ENCODE measurements around the gene NCOA7.

Gene NCOA7

DNA sequence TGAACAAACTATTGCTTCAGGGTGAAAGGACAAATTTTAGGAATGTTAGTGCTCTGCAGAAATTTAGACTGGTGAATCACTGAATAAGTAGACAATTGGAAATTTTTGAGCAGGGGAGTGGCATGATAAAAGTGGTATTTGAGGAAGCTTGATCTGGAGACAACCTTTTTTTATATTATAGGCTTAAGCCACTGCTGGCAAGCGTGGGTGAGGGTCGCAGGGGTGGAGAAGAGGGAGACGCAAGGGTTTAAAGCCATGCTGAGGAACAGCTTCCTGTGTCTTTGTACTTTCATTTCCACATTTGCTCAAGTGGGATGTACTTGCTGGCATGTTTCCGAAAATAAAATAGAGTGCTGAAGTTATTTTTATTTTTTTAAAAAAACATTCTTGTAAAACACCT, 23.7 kb downstream of the NCOA7 start:
- no peak for DNase-seq (ENCODE audit: low read depth)

DNA sequence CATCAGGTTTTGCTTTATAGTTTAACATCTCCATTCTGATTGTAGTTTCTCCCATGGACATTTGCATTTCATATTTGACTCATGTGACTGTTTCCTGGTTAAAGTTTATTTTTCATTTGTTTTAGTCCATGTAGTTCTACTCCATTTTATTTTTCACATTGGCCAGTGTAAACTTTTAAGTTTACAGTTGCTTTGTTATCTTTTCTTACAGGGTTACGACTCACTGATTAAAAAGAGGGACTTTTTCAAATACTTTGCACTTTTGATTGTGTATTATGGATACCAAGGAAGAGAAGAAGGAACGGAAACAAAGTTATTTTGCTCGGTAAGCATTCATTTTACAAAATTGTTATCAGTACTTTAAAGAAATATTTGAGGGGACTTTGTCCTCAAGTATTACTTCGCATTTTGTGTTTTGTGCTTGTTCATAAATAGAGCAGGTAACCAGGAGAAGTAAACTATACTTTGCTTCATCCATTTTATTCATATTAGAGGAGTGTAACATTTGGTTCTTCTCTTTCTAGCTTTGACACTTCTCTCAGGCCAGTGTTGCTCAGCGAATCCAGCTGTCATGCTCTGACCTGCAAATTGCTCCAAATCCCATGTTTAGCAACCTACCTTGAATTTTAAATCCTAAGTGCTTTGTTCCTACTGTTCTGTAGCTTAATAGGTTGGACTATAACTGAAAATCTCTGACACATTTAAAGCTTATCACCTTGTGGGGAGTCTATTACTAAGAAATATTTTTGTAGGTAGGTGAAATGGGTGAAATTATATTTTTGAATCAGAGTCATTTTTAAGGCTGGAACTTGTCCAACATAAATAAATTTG, 24.5 kb downstream of the NCOA7 start:
- no peak for DNase-seq (ENCODE audit: low read depth)

DNA sequence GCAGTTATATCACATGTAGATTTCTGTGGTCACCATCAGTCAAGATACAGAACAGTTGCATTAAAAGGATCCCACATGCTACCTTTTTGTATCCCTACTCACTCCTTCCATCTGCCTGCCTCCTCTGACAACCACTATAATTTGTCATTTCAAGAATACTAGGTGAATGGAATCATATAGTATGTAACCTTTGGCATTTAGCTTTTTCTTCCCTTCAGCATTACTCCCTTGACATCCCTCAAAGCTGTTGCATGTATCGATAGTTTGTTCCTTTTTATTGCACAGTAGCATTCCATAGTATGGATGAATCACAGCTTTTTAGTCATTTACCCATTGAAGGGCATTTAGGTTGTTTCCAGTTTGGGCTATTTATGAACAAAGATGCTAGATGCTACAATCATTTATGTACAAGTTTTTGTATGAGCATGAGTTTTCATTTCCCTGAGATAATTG, 26.1 kb downstream of the NCOA7 start:
- DNase-seq (ENCODE audit: low read depth), result no peak

DNA sequence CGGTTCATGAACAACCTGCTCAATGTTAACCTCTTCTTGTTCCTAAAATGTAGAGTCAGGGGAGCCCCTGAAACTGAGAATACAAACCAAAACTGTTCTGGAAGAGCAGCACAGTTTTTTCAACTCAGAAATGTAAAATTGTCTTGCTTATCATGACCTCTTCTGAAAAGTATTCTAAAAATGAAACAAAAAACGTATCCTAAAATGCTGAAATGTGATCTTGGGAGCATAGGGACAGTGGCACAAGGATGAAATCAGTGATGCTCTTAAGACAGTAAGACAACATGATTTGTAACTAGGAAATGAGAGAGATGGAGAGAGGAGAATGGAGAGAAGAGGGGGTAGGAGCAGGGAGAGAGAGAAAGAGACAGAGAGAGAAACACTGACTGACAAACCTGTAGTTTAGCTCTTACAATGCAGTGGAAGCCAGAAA, 27.5 kb downstream of the NCOA7 start:
- DNase-seq (ENCODE audit: low read depth), result no peak

DNA sequence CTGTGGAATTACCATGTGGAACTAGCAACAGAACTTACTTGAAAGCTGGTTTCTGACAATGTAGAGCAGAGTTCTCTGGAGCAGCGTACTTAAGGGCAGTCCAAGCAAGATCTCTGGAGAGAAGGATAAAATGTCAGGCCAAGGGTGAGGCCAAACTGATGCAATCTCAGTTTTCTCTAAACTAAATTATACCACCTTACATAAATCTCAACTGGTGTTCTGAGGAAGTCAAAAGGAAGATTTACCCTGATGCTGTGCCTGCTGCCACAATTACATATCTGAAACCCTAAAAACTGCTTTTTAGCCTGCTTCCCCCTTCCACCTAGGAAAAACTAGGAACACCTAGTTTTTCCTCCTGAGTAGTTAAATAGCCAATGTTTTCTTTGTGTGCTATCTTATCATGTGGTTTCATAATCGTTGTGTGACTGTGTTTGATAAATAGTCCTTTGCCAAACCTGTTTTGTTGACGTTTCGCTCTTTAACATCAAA, 28.1 kb downstream of the NCOA7 start:
- no peak for DNase-seq (ENCODE audit: low read depth)

DNA sequence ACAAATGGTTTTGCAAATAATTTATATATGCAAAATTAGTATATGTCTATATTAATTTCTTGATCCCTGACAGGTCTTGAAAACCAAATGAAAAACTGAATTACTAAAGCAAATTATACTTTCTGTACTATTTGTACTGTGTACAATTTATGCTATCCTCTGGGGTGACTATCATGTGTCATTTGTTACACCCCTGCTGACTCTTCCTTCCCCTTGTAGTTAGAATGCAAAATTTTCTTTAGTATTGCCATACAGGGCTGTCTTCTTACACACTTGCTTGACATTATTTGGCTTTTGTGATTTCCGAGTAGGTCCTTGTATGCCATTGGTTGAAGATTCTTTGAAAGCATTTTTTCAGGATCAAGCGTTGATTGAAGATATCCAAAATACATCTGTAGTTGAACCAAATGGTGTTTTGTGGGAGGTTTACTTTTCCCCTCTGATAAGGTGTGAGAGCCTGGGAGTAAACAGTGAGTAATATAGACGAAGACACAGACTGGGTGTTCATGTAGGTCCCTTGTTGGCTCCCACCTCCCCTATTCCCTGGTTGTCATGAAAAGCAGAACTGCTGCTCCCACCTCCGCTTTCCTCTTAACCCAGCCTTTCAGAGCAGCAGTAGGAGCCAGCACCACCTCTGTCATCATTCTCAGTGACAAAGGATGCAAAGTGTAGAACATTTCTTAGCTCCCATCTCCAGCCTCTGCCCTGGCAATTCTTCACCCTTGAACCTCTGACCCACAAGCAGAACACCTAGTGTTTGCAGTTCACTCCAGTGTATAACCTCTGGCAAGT, 29.0 kb downstream of the NCOA7 start:
- no peak for DNase-seq (ENCODE audit: low read depth)

DNA sequence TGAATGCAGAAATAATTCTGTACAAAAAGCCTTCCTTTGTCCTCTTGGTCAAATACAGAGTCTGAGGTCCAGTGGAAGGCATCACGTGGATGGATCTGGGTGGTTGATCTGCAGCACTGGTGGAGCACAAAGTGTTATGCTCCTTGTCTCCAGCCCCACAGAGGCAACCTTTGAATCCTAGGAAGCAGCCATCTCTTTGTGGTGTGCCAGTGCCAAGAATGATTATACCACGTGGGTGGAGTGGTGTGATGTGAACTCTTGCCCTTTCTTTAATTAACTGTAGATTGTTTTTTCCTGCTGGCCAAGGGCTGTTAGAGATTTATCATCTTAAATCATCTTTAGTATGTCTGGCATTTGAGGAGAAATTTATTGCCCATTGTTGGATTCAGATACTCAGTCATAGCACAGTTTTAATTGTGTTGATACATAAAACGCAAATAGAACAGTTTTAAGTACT, 31.1 kb downstream of the NCOA7 start:
- no peak for DNase-seq (ENCODE audit: low read depth)

DNA sequence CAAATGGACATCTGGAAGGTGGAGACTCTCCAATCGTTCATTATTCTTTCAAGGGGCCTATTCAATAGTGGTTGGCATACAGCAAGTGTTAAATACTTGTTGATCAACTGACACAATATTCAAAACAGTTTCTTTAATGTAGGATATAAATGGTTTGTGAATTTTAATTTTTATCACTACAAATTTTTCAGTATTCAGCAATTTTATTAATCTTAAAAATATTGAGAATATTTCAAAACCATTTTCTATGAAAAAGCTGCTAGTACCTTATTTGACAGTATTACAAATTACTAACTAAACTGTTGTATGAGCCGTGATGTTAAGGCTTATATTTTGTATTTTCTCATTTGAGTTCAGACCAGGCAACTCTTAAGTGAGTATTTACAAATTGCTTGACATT, 32.4 kb downstream of the NCOA7 start:
- no peak for DNase-seq (ENCODE audit: low read depth)

DNA sequence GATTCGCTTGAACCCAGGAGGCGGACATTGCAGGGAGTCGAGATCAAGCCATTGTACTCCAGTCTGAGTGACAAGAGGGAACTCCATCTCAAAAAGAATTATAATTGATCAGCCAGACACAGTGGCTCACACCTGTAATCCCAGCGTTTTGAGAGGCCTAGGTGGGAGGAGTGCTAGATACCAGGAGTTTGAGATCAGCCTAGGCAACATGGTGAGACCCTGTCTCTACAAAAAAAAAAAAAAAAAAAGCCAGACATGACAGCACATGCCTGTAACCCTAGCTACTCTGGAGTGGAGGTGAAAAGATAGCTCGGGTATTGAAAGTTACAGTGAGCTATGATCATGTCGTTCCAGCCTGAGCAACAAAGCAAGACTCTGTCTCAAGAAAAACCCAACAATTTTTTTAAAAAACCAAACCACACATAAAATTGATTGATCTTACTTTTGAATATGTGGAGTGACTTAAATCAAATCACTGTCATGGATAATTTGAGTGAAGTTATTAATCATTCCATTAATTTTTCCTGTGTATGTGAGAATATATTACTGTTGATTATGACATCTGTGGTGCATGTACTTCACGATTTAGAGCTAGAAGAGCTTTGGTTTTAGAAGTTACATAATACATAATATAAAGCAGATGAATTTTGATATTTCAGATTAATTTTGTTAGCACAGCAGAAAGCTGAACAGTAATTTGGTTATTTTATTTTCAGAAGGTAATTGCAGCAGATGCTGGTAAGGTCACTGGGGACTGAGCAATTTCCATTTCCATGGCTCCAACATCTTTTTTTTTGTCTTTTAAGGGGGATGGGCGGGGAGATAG, 34.4 kb downstream of the NCOA7 start:
- DNase-seq (ENCODE audit: low read depth), result no peak

DNA sequence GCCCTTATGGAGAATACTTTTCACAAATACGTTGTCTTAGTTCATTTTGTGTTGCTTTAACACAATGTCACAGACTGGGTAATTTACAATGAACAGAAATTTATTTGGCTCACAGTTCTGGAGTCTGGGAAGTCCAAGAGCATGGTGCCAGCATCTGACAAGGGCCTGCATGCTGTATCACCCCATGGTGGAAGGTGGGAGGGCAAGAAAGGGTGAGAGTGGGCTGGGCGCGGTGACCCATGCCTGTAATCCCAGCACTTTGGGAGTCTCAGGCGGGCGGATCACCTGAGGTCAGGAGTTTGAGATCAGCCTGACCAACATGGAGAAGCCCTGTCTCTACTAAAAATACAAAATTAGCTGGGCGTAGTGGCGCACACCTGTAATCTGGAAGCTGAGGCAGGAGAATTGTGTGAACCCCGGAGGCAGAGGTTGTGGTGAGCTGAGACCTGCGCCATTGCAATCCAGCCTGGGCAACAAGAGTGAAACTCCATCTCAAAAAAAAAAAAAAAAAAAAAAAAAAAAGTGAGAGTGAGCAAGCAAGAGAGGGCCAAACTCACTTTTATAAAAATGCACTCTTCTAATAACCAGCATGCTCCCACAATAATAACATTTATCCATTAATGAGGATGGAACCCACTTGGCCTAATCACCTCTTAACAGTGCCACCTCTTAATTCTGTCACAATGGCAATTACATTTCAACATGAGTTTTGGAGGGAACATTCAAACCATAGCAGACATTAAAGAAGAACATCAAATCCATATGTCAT, 36.1 kb downstream of the NCOA7 start:
- no peak for DNase-seq (ENCODE audit: low read depth)

DNA sequence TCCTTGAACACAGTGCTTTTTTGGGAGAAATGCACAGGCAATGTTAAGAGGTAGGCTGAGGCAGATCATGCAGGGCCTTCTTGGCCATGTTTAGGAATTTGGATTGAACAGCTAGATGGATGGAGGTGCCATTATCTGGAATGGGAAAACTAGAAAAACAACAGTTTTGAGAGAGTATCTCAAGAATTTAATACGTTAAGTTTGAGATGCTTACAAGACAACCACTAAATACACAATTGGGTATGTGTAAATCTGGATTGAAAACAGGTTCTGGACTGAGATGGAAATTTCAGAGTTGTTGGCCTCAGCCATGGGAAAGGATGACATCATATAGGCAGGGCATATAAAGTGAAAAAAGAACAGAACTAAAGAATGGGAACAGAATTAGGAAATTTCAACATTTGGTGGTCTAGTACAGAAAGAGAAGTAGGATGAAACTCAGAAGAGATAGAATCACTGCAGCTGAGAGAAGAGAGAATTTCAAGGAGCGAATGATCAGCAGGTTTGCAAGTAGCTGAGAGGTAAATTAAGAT, 37.1 kb downstream of the NCOA7 start:
- DNase-seq (ENCODE audit: low read depth), result no peak

DNA sequence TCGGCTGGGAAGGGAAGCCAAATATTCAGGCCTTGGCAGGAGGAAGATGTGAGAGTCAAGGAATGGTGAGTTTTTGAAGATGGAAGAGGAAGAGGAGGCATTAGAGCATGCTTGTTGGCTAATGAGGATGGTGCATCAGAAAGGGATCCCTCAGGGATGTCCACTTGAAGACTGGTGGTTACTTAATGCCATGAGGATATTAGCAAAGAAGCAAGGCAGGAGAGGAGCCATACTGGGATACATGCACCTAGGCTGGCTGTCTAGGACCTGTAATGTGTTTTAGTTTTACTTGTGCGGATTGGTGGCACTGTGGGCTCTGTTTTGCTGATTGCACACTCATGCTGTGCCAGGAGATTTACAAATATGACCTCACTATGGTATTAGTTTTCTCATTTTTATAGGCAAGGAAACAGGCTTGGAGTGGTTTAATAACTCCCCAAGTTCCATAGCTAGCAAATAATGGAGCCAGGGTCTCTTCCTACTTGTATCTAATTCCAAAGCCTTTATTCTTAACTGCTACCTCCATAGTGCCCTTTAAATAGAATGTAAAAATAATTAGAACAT, 37.8 kb downstream of the NCOA7 start:
- DNase-seq (ENCODE audit: low read depth), result no peak

DNA sequence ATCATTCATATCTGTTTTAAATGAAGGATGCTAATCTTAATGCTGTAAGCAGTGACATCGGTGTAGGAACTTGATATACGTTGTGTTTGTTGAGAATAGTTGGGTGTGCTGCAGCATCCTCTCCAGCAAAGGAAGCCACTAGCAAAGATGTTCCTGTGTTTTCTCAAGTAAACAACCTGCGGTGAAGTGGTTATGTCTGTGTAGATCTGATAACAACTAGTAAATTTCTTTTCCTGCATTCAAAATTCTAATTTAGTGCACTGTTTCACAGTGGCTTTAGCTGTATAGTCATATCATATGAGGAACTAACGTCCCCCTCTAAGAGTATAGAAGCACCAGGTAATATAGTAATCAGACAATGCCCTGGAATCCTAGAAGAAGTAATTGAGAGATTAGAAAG, 38.7 kb downstream of the NCOA7 start:
- DNase-seq (ENCODE audit: low read depth), result no peak

DNA sequence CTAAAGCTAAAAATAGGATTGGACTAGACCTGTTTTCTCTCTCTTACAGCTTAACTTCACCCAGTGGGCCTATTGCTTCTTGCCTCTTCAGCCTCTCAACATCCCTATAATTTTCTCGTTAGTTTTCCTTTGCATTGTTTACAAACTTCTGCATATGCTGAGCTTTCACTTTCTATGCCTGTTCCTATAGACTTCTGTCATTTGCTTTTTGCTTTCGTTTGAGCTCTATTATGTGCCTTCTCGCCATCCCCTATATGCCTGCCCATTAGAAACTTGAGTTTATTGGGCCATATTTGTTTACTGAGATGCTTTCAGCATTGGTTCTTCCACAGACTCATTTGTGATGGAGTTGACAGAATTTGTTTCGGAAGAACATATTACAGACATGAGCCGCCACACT, 40.9 kb downstream of the NCOA7 start:
- no peak for DNase-seq (ENCODE audit: low read depth)

DNA sequence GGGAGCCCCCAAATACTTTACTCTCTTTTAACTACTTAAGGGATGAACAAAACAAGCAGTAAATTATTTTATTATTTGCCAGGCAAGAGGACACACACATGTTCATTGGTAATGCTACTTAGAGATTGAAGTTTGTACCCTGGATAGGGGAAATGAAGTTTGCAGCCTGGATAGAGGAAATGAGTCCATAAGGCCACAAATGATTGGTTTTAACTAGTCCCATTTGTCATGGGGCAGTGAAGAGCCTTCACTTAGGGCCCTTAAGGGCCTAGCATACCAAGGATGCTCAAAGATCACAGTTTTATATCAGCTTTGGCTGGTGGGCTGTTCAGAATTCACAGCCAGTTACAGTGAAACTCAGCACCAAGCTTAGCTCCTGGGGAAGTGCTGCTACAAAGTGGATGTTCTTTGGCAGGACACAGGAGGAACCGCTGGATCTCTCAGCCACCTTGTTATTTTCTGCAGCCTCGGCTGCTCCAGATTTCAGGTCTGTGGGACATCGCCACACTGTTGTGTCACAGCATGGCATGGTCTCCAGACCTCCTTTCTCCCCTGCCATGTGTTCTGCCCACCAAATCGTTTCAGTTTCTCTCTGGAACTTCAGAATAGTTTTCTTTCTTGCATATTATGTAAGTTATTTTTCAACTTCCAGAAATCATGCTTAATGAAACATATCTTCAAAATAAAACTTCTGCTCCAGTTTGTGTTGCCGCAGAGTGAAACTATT, 41.8 kb downstream of the NCOA7 start:
- no peak for DNase-seq (ENCODE audit: low read depth)

DNA sequence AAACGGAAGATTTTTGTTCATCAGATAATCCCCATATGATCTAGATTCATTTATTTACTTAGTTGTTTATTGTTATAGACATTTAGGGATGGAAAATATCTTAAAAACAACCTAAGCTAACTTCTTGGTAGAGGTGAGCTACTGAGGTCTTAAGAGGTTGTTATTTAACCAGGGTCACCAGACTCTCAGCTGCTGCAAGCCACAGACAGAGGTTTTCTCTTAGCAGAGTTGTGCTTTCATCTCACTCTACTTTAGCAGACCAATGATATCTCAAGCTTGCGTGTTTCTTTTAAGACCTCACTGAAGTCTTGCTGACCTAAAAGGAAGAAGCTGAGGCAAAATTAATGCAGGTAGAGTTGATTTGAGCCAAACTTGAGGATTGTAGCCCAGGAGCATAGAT, 43.6 kb downstream of the NCOA7 start:
- DNase-seq (ENCODE audit: low read depth), result no peak

DNA sequence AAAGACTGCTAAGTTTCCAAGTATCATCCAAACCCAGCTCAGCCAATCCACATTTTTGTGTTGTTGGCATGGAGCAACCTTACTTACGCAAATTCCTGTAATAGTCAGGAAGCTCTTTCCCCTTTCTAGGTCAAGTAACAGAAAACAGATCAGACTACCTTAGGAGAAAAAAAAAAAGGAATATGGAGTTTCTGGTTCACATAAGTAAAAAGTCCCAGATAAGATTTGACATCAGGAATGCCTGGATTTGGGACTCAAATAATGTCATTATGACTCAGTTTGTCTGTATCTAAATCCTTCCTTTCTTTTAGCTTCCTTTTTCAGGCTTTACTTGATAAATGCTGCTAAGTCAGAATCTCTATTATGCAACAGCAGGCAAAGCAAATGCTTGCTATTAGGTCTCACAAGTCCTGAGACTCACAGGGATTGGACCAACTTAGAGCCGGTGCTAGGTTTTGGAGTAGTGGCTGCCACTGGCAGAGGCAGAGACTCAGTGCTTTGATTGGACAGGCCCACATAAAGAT, 44.5 kb downstream of the NCOA7 start:
- no peak for DNase-seq (ENCODE audit: low read depth)

DNA sequence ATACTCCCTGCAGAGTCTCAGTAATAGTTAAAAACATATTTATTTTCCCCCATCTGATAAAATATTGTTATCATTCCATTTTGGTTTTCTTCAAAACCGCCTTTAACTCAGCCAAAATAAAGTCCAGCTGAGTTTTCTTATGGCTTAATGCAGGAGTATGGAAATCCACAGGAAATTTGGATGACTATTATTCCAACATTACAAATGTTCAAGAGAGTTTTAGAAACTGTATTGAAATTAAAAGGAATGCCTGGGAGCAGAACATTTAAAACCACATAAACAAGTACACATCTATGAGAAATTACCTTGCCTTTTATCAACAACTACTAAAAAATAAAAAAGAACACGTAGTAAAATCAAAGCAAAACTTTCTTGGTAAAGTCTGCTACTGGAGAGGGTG, 45.7 kb downstream of the NCOA7 start:
- no peak for DNase-seq (ENCODE audit: low read depth)

DNA sequence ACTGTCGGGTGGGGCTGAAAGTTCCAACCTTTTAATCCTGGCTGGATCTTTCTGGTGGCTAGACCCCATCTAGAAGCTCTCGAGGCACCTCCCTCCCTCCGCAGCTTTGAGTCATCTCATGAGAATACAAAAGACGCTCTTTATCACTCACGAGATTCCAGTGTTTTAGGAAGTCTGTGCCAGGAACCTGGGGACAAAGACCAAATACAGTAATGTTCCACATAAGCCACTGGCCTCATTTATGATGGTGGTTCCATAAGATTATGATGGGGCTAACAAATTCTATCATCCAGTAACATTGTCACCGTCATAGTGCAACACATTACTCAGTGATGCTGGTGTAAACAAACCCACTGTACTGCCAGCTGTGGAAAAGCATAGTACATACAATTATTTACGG, 48.7 kb downstream of the NCOA7 start:
- DNase-seq (ENCODE audit: low read depth), result no peak

DNA sequence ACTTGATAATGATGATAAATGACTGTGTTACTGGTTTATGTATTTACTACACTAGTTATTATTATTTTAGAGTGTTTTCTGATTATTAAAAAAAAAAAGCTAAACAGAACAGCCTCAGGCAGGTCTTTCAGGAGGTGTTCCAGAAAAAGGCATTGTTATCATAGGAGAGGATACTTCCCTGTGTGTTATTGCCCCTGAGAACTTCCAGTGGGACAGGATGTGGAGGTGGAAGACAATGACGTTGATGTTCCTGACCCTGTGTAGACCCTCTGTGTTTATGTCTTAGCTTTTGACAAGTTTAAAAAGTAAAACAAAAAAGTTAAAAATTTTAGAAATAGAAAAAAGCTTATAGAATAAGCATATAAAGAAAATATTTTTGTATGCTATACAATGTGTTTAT, 49.1 kb downstream of the NCOA7 start:
- no peak for DNase-seq (ENCODE audit: low read depth)

Measured in T follicular helper cell (primary cell).